Measurements from ENCODE around the gene KCNH2.
A peak's percentile ranks its signal among the peaks of the same experiment; 100 is the strongest.

Gene KCNH2

GRCh38 chr7:150972741-150973140 is 5.4 kb downstream of the KCNH2 start:
- no peak for DNase-seq

- peak; percentile 60 for DNase-seq
Observed at GRCh38 chr7:150972023-150972468, 6.1 kb downstream of the KCNH2 start.

GRCh38 chr7:150971242-150972022 is 6.7 kb downstream of the KCNH2 start:
- DNase-seq = peak; percentile 89

GRCh38 chr7:150970424-150970823 is 7.7 kb downstream of the KCNH2 start:
- DNase-seq = no peak

GRCh38 chr7:150969475-150969874 is 8.6 kb downstream of the KCNH2 start:
- peak; percentile 4 for DNase-seq

GRCh38 chr7:150968734-150969372 is 9.3 kb downstream of the KCNH2 start:
- peak; percentile 5 for DNase-seq

GRCh38 chr7:150968056-150968733 is 9.9 kb downstream of the KCNH2 start:
- DNase-seq = no peak

- no peak for DNase-seq
Observed at GRCh38 chr7:150967349-150967748, 10.8 kb downstream of the KCNH2 start.

- DNase-seq = peak; percentile 53
Observed at GRCh38 chr7:150966002-150966401, 12.1 kb downstream of the KCNH2 start.

- no peak for DNase-seq
Observed at GRCh38 chr7:150965273-150965830, 12.8 kb downstream of the KCNH2 start.

- DNase-seq = peak; percentile 44
Observed at GRCh38 chr7:150964593-150965111, 13.5 kb downstream of the KCNH2 start.

GRCh38 chr7:150963707-150964559 is 14.2 kb downstream of the KCNH2 start:
- no peak for DNase-seq

GRCh38 chr7:150962553-150963399 is 15.3 kb downstream of the KCNH2 start:
- DNase-seq = peak; percentile 84

GRCh38 chr7:150962290-150962552 is 15.9 kb downstream of the KCNH2 start:
- DNase-seq = no peak

GRCh38 chr7:150961510-150962289 is 16.4 kb downstream of the KCNH2 start:
- DNase-seq = peak; percentile 7

- DNase-seq = peak; percentile 1
Observed at GRCh38 chr7:150959739-150960734, 18.1 kb downstream of the KCNH2 start.

GRCh38 chr7:150959081-150959480 is 19.0 kb downstream of the KCNH2 start:
- peak; percentile 1 for DNase-seq

GRCh38 chr7:150958597-150958996 is 19.5 kb downstream of the KCNH2 start:
- peak; percentile 27 for DNase-seq

- peak; percentile 43 for DNase-seq
Observed at GRCh38 chr7:150958062-150958552, 20.0 kb downstream of the KCNH2 start.
